ENCODE data around the gene ZNF723. TPM values are rescaled to one million over a fixed set of nuclear protein-coding genes. Genes with fewer than 3 reads are reported as not detected.
A peak's percentile ranks its signal among the peaks of the same experiment; 100 is the strongest.

The ZNF723 gene
- total and polyA plus RNA-seq, 2 experiments from 2014 or later, result not detected

DNA sequence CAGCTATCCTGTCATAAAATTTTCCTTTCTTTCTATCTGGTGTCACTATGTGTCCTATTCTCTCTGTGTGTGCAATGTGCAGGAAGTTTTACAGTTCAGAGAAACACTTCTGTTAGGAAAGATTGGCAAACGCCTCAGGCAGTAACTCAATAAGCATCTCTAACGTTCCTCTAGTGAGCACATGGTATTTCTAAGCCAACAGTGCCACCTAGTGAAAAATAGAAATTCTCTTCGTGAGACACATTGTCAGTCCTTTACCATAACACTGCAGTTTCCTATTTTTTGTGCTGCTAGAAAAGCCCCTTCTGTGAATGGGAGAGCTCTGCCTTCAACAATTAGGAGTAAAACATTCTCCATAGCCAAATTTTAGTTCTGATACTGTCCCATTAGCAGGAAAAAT, 50.7 kb downstream of the ZNF723 start:
- peak; percentile 13 for DNase-seq (ENCODE audit: low spot score)
- no peak overlapping the region for H3K4me2 ChIP-seq
- H3K27me3 ChIP-seq, result no peaks in the 10 kb centered on the region
- no peaks in the 10 kb centered on the region for H3K79me2 ChIP-seq
- no peaks in the 10 kb centered on the region for H3K9me2 ChIP-seq (replicated peaks; ENCODE audit: insufficient read depth)
- no peak overlapping the region for H3K27ac ChIP-seq
- TF ChIP-seq EZH2 (IDR thresholded peaks at IDR 0.05; ENCODE audit: borderline replicate concordance), result no peak
- TF ChIP-seq, protein P1, sequence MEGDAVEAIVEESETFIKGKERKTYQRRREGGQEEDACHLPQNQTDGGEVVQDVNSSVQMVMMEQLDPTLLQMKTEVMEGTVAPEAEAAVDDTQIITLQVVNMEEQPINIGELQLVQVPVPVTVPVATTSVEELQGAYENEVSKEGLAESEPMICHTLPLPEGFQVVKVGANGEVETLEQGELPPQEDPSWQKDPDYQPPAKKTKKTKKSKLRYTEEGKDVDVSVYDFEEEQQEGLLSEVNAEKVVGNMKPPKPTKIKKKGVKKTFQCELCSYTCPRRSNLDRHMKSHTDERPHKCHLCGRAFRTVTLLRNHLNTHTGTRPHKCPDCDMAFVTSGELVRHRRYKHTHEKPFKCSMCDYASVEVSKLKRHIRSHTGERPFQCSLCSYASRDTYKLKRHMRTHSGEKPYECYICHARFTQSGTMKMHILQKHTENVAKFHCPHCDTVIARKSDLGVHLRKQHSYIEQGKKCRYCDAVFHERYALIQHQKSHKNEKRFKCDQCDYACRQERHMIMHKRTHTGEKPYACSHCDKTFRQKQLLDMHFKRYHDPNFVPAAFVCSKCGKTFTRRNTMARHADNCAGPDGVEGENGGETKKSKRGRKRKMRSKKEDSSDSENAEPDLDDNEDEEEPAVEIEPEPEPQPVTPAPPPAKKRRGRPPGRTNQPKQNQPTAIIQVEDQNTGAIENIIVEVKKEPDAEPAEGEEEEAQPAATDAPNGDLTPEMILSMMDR (IDR thresholded peaks at IDR 0.05; ENCODE audit: poor library complexity), result peak; percentile 23
- no peak overlapping the region for H2AFZ ChIP-seq
- H3K4me3 ChIP-seq, result no peak overlapping the region
- no peaks in the 10 kb centered on the region for H3K4me1 ChIP-seq (ENCODE audit: insufficient read depth)
- H3K9me3 ChIP-seq (ENCODE audit: low read depth), result no peaks in the 10 kb centered on the region
- H3K36me3 ChIP-seq (replicated peaks; ENCODE audit: insufficient read depth, low read depth), result no peaks in the 10 kb centered on the region
- WGBS (ENCODE audit: low lambda C conversion rate, missing lambda C conversion rate), result 26% methylated on average over 3 of the region's 3 CpGs
- H4K20me1 ChIP-seq (ENCODE audit: insufficient read depth, poor library complexity, severe bottlenecking), result no peaks in the 10 kb centered on the region

DNA sequence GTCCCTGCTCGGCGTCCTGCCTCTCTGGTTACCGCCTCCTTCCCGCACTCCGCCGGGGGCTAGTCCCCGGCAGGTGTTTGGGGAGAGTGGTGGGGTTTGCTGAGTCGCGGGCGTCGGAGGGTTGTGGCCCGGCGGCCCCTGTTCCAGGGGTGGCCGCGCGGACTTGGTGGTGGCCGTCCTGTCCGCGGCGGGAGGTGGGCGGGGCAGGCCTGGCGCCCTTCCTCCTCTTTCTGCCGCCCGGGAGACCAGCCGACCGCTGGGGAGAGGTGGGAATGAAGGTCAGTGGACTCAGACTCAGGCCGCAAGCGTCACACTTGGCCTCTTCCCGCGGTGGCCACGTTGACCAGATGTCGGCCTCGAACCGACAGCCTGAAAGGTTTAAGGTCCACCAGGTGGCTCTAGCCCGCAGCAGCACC, 61.8 kb downstream of the ZNF723 start:
- Histone ChIP-seq H3K27ac (no peak overlapping the region), H3K36me3 (replicated peaks; ENCODE audit: insufficient read depth, low read depth) (no peaks in the 10 kb centered on the region), H2AFZ (no peak overlapping the region), H4K20me1 (ENCODE audit: insufficient read depth, poor library complexity, severe bottlenecking) (no peaks in the 10 kb centered on the region), H3K9me2 (replicated peaks; ENCODE audit: insufficient read depth) (no peaks in the 10 kb centered on the region), H3K4me3 (no peak overlapping the region), H3K4me2 (no peak overlapping the region), H3K27me3 (no peaks in the 10 kb centered on the region), H3K9me3 (ENCODE audit: low read depth) (no peaks in the 10 kb centered on the region), H3K79me2 (no peaks in the 10 kb centered on the region), H3K4me1 (ENCODE audit: insufficient read depth) (no peaks in the 10 kb centered on the region)
- TF ChIP-seq EZH2phosphoT487 (IDR thresholded peaks at IDR 0.05; ENCODE audit: low read depth, severe bottlenecking, unreplicated experiment) (no peak), EZH2 (IDR thresholded peaks at IDR 0.05; ENCODE audit: borderline replicate concordance) (no peak)
- TF ChIP-seq, protein P1 (IDR thresholded peaks at IDR 0.05; ENCODE audit: poor library complexity), result no peak
- no peak for DNase-seq (ENCODE audit: low spot score)
- WGBS (ENCODE audit: low lambda C conversion rate, missing lambda C conversion rate), result 88% methylated on average over 17 of the region's 35 CpGs

DNA sequence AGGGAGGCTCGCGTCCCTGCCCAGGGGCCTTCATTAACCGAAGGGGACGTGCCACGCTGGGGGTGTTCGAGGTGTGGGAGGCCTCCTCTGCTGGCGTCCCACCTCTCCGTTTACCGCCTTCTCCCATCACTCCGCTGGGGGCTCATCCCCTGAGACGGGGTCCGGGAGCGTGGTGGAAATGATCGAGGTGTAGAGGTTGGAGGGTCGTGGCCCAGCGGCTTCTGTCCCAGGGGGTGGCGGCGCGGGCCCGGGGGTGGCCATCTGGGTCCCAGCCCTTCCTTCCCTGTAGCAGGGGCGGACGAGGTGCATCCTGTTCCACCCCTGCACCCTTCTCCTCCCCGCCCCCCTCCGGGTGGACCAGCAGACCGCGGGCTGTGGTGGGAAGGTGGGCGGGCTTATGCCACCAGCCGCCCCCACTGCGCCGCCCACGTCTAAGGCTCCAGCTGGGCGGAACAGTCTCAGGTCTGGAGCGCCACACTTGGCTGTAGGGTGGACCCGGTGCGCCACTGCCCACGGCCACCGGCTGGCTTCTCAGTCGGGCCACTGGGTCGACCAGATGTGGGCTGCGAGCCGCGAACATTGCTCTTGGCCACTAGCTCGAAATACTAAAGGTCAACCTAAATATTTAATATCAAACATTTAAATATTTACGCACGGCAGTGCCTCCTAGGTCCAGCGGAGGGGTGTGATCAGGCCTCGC, 69.5 kb downstream of the ZNF723 start:
- 94% methylated on average over 37 of the region's 47 CpGs for WGBS (ENCODE audit: low lambda C conversion rate, missing lambda C conversion rate)
- Histone ChIP-seq H3K36me3 (replicated peaks; ENCODE audit: insufficient read depth, low read depth) (no peaks in the 10 kb centered on the region), H3K27me3 (no peaks in the 10 kb centered on the region), H3K9me3 (ENCODE audit: low read depth) (peaks cover 8% of the 10 kb centered on the region), H3K27ac (no peak overlapping the region), H3K4me2 (no peak overlapping the region), H4K20me1 (ENCODE audit: insufficient read depth, poor library complexity, severe bottlenecking) (no peaks in the 10 kb centered on the region), H3K9me2 (replicated peaks; ENCODE audit: insufficient read depth) (no peaks in the 10 kb centered on the region), H3K4me3 (no peak overlapping the region), H3K4me1 (ENCODE audit: insufficient read depth) (no peaks in the 10 kb centered on the region), H2AFZ (no peak overlapping the region), H3K79me2 (no peaks in the 10 kb centered on the region)
- no peak for DNase-seq (ENCODE audit: low spot score)
- no peak for TF ChIP-seq EZH2phosphoT487 (IDR thresholded peaks at IDR 0.05; ENCODE audit: low read depth, severe bottlenecking, unreplicated experiment)
- TF ChIP-seq, protein P1 (IDR thresholded peaks at IDR 0.05; ENCODE audit: poor library complexity), result no peak
- no peak for TF ChIP-seq EZH2 (IDR thresholded peaks at IDR 0.05; ENCODE audit: borderline replicate concordance)

Small RNAs within 50 kb of the gene (small RNA-seq; reads per million reads assigned to genes)
- not detected for gene VN1R88P

Other genes starting within 250 kb of the ZNF723 start
- gene ZNF492, start 198.0 kb upstream of the ZNF723 start, total RNA-seq, result not detected in 2 replicates
- gene ZNF492, start 198.0 kb upstream of the ZNF723 start, polyA plus RNA-seq, result not detected in 2 replicates
- not detected in 2 replicates for gene ZNF99, start 48.1 kb upstream of the ZNF723 start, total RNA-seq
- not detected in 2 replicates for gene ZNF99, start 48.1 kb upstream of the ZNF723 start, polyA plus RNA-seq
- gene ZNF728, start 170.9 kb downstream of the ZNF723 start, total RNA-seq, result not detected in 2 replicates
- gene ZNF728, start 170.9 kb downstream of the ZNF723 start, polyA plus RNA-seq, result not detected in 2 replicates